ENCODE results near the gene FGGY.
A peak's percentile ranks its signal among the peaks of the same experiment; 100 is the strongest.
"Not testable (repeated sequence)": the region's sequence is repeated elsewhere in the genome, so short reads cannot be mapped to it uniquely, and the experiment has no call there.

FGGY gene

GRCh38 chr1:59481881-59482505, 185.1 kb downstream of the FGGY start:
- no peak overlapping the region for H3K4me3 Mint-ChIP-seq
- H3K27me3 Mint-ChIP-seq, result no peaks in the 10 kb centered on the region
- H3K36me3 Mint-ChIP-seq (ENCODE audit: low read depth), result peaks cover 1% of the 10 kb centered on the region
- no peaks in the 10 kb centered on the region for H3K9me3 Mint-ChIP-seq
- no peak overlapping the region for H3K27ac Mint-ChIP-seq
- H3K4me1 Mint-ChIP-seq (ENCODE audit: low read depth), result peaks cover 13% of the 10 kb centered on the region

- no peaks in the 10 kb centered on the region for H3K9me3 Mint-ChIP-seq
- no peaks in the 10 kb centered on the region for H3K27me3 Mint-ChIP-seq
- H3K4me3 Mint-ChIP-seq, result no peak overlapping the region
- no peak overlapping the region for H3K27ac Mint-ChIP-seq
- no peaks in the 10 kb centered on the region for H3K36me3 Mint-ChIP-seq (ENCODE audit: low read depth)
- H3K4me1 Mint-ChIP-seq (ENCODE audit: low read depth), result peaks cover 11% of the 10 kb centered on the region
These were observed 186.1 kb downstream of the FGGY start for GRCh38 chr1:59482986-59483385.

GRCh38 chr1:59484096-59484495, 187.2 kb downstream of the FGGY start:
- Mint-ChIP-seq H3K9me3 (no peaks in the 10 kb centered on the region), H3K27me3 (no peaks in the 10 kb centered on the region), H3K27ac (no peak overlapping the region), H3K36me3 (ENCODE audit: low read depth) (no peaks in the 10 kb centered on the region), H3K4me3 (no peak overlapping the region), H3K4me1 (ENCODE audit: low read depth) (peaks cover 11% of the 10 kb centered on the region)

- Mint-ChIP-seq H3K27ac (no peak overlapping the region), H3K36me3 (ENCODE audit: low read depth) (no peaks in the 10 kb centered on the region), H3K27me3 (no peaks in the 10 kb centered on the region), H3K4me3 (no peak overlapping the region), H3K4me1 (ENCODE audit: low read depth) (peaks cover 11% of the 10 kb centered on the region), H3K9me3 (no peaks in the 10 kb centered on the region)
These were observed 188.3 kb downstream of the FGGY start for GRCh38 chr1:59485171-59485570.

- Mint-ChIP-seq H3K27me3 (no peaks in the 10 kb centered on the region), H3K27ac (no peak overlapping the region), H3K4me3 (no peak overlapping the region), H3K9me3 (no peaks in the 10 kb centered on the region), H3K36me3 (ENCODE audit: low read depth) (no peaks in the 10 kb centered on the region), H3K4me1 (ENCODE audit: low read depth) (peaks cover 11% of the 10 kb centered on the region)
These were observed 189.1 kb downstream of the FGGY start for GRCh38 chr1:59485949-59486348.

GRCh38 chr1:59486615-59487014, 189.7 kb downstream of the FGGY start:
- no peaks in the 10 kb centered on the region for H3K9me3 Mint-ChIP-seq
- no peaks in the 10 kb centered on the region for H3K36me3 Mint-ChIP-seq (ENCODE audit: low read depth)
- H3K27ac Mint-ChIP-seq, result no peak overlapping the region

GRCh38 chr1:59487335-59488031, 190.6 kb downstream of the FGGY start:
- Mint-ChIP-seq H3K27ac (no peak overlapping the region), H3K27me3 (no peaks in the 10 kb centered on the region), H3K36me3 (ENCODE audit: low read depth) (no peaks in the 10 kb centered on the region), H3K4me3 (no peak overlapping the region), H3K9me3 (no peaks in the 10 kb centered on the region), H3K4me1 (ENCODE audit: low read depth) (peaks cover 11% of the 10 kb centered on the region)

More at GRCh38 chr1:59486615-59487014, 189.7 kb downstream of the FGGY start:
- Mint-ChIP-seq H3K4me1 (ENCODE audit: low read depth) (peaks cover 11% of the 10 kb centered on the region), H3K27me3 (no peaks in the 10 kb centered on the region), H3K4me3 (no peak overlapping the region)

GRCh38 chr1:59492500-59492899, 195.6 kb downstream of the FGGY start:
- Mint-ChIP-seq H3K27ac (no peak overlapping the region), H3K27me3 (no peaks in the 10 kb centered on the region), H3K9me3 (peaks cover 4% of the 10 kb centered on the region), H3K4me1 (ENCODE audit: low read depth) (peaks cover 5% of the 10 kb centered on the region), H3K36me3 (ENCODE audit: low read depth) (peaks cover 3% of the 10 kb centered on the region), H3K4me3 (no peak overlapping the region)

GRCh38 chr1:59494145-59494833, 197.4 kb downstream of the FGGY start:
- H3K27ac Mint-ChIP-seq, result peak overlapping the region; percentile 27
- peaks cover 3% of the 10 kb centered on the region for H3K36me3 Mint-ChIP-seq (ENCODE audit: low read depth)
- no peaks in the 10 kb centered on the region for H3K27me3 Mint-ChIP-seq
- peaks cover 5% of the 10 kb centered on the region for H3K4me1 Mint-ChIP-seq (ENCODE audit: low read depth)
- H3K4me3 Mint-ChIP-seq, result no peak overlapping the region
- H3K9me3 Mint-ChIP-seq, result peaks cover 4% of the 10 kb centered on the region

- H3K4me3 Mint-ChIP-seq; H3K4me1 Mint-ChIP-seq (ENCODE audit: low read depth); H3K27me3 Mint-ChIP-seq; H3K27ac Mint-ChIP-seq; H3K9me3 Mint-ChIP-seq; H3K36me3 Mint-ChIP-seq (ENCODE audit: low read depth): not testable (repeated sequence)
These were observed 199.3 kb downstream of the FGGY start for GRCh38 chr1:59496156-59496555.

GRCh38 chr1:59497616-59498015, 200.7 kb downstream of the FGGY start:
- H3K27me3 Mint-ChIP-seq, result no peaks in the 10 kb centered on the region
- peaks cover 3% of the 10 kb centered on the region for H3K36me3 Mint-ChIP-seq (ENCODE audit: low read depth)
- peaks cover 5% of the 10 kb centered on the region for H3K4me1 Mint-ChIP-seq (ENCODE audit: low read depth)
- no peak overlapping the region for H3K4me3 Mint-ChIP-seq
- H3K27ac Mint-ChIP-seq, result no peak overlapping the region
- H3K9me3 Mint-ChIP-seq, result peaks cover 4% of the 10 kb centered on the region

GRCh38 chr1:59498640-59499039, 201.7 kb downstream of the FGGY start:
- peaks cover 3% of the 10 kb centered on the region for H3K36me3 Mint-ChIP-seq (ENCODE audit: low read depth)
- no peaks in the 10 kb centered on the region for H3K27me3 Mint-ChIP-seq
- H3K4me3 Mint-ChIP-seq, result no peak overlapping the region
- H3K9me3 Mint-ChIP-seq, result peaks cover 4% of the 10 kb centered on the region
- H3K4me1 Mint-ChIP-seq (ENCODE audit: low read depth), result peaks cover 5% of the 10 kb centered on the region
- no peak overlapping the region for H3K27ac Mint-ChIP-seq

- H3K9me3 Mint-ChIP-seq, result peaks cover 4% of the 10 kb centered on the region
- no peak overlapping the region for H3K27ac Mint-ChIP-seq
- peaks cover 3% of the 10 kb centered on the region for H3K36me3 Mint-ChIP-seq (ENCODE audit: low read depth)
- H3K27me3 Mint-ChIP-seq, result no peaks in the 10 kb centered on the region
- H3K4me3 Mint-ChIP-seq, result no peak overlapping the region
- peaks cover under 1% of the 10 kb centered on the region for H3K4me1 Mint-ChIP-seq (ENCODE audit: low read depth)
These were observed 202.5 kb downstream of the FGGY start for GRCh38 chr1:59499273-59499942.

- H3K4me3 Mint-ChIP-seq, result no peak overlapping the region
- H3K27ac Mint-ChIP-seq, result no peak overlapping the region
- peaks cover 4% of the 10 kb centered on the region for H3K9me3 Mint-ChIP-seq
- H3K36me3 Mint-ChIP-seq (ENCODE audit: low read depth), result peaks cover 3% of the 10 kb centered on the region
- H3K27me3 Mint-ChIP-seq, result no peaks in the 10 kb centered on the region
- H3K4me1 Mint-ChIP-seq (ENCODE audit: low read depth), result no peaks in the 10 kb centered on the region
These were observed 203.2 kb downstream of the FGGY start for GRCh38 chr1:59499943-59500569.

Data from stimulated activated naive CD8-positive, alpha-beta T cell treated with anti-CD3 and anti-CD28 coated beads, Interleukin-15, Interleukin-2, amounts not matched to agents 100 ng/mL and 50 ng/mL, for 24 hours (primary cell).